Esophagus squamous epithelium (tissue), 5 donors: Measurements from ENCODE around the gene GPR183. TPM values are rescaled to one million over a fixed set of nuclear protein-coding genes. Genes with fewer than 3 reads are reported as not detected.

Experiments used
- DNase-seq: peaks from one replicate; lab custom pipeline; 2025; lab: John Stamatoyannopoulos, UW
- H3K27ac ChIP-seq, 4 donors: fragments of 200-600 bp; sonication (generic); one replicate each; pipeline ENCODE4 v1.5.1; 2016 to 2019; ENCODE audit warnings: mild to moderate bottlenecking in 1 of 4
- H3K27me3 ChIP-seq, 4 donors: fragments of 200-600 bp; sonication (generic); 1 replicate in 3 of 4; 2 replicates in 1 of 4; pipeline versions ENCODE4 v1.5.1 to v1.6.0; 2017 to 2021; ENCODE audit warnings: antibody characterized with exemption in 1 of 4
- H3K36me3 ChIP-seq, 3 donors: fragments of 200-600 bp; sonication (generic); one replicate each; pipeline ENCODE4 v1.5.1; 2016 to 2019
- H3K4me1 ChIP-seq, 3 donors: fragments of 200-600 bp; sonication (generic); one replicate each; pipeline ENCODE4 v1.5.1; 2017 to 2019
- H3K4me3 ChIP-seq, 4 donors: fragments of 200-600 bp; sonication (generic); 1 replicate in 3 of 4; 2 replicates in 1 of 4; pipeline ENCODE4 v1.5.1; 2016 to 2019; ENCODE audit warnings: mild to moderate bottlenecking in 2 of 4, moderate library complexity in 1 of 4
- H3K9me3 ChIP-seq, 3 donors: fragments of 200-600 bp; sonication (generic); one replicate each; pipeline ENCODE4 v1.5.1; 2016 to 2019
- CTCF ChIP-seq, 6 experiments: fragments of 450-650 bp in 4 of 6; fragments of 200-600 bp in 2 of 6; sonication (generic) in 2 of 6; IDR thresholded peaks; one replicate each; pipeline ENCODE4 v1.5.1; 2016 to 2019; ENCODE audit warnings: antibody characterized with exemption in 6 of 6, mild to moderate bottlenecking in 4 of 6, moderate library complexity in 4 of 6
- POLR2A ChIP-seq, 4 donors: fragments of 450-650 bp; IDR thresholded peaks; one replicate each; pipeline ENCODE4 v1.6.1; 2017; ENCODE audit warnings: antibody characterized with exemption in 4 of 4, mild to moderate bottlenecking in 4 of 4, moderate library complexity in 3 of 4
- WGBS, 2 donors: methylation state at CpG; one replicate each; pipeline ENCODE4 v1.1.5; 2018; 5-methylcytosine and 5-hydroxymethylcytosine counted together
- intact Hi-C: fragments of 100-400 bp; cut with DNase I; formaldehyde crosslinking; loops from one replicate; pipeline ENCODE4 v1.15.0; 2022
- total RNA-seq, 4 donors: library from RNA; depleted of rRNA; stranded (reverse); fragments of >200 nt; gene quantifications; one replicate each; pipeline ENCODE4 v1.1.0, GENCODE V29; 2016
- donor health status: DM: yes; HTN: yes; CAD: no.

The GPR183 gene
- total RNA-seq, 4 donors from 2014 or later: 0.53 to 9.5 (median 3.2) TPM

GRCh38 chr13:99332456-99332855 is 25.3 kb upstream of the GPR183 start:
- Histone ChIP-seq H3K36me3 (peaks cover 0 to 68% (median 0%) of the 10 kb centered on the region in 3 donors), H3K4me3 (no peak overlapping the region), H3K4me1 (no peaks in the 10 kb centered on the region), H3K27me3 (no peaks in the 10 kb centered on the region), H3K9me3 (no peaks in the 10 kb centered on the region), H3K27ac (no peak overlapping the region)
- no peak for DNase-seq
- TF ChIP-seq CTCF (IDR thresholded peaks at IDR 0.05) (no peak), POLR2A (IDR thresholded peaks at IDR 0.05) (no peak)
- intact Hi-C loops: no loop called here
- WGBS, 2 donors: 80 to 89% methylated on average over 9 of the region's 9 CpGs

- H3K4me3 ChIP-seq: no peak overlapping the region
- no peak for TF ChIP-seq POLR2A (IDR thresholded peaks at IDR 0.05)
- no peak for TF ChIP-seq CTCF (IDR thresholded peaks at IDR 0.05)
- H3K36me3 ChIP-seq: peaks cover 0 to 67% (median 0%) of the 10 kb centered on the region in 3 donors
- intact Hi-C loops: no loop called here
- no peaks in the 10 kb centered on the region for H3K9me3 ChIP-seq
- no peaks in the 10 kb centered on the region for H3K27me3 ChIP-seq
- WGBS, 2 donors: 84 to 87% methylated on average over 5 of the region's 5 CpGs
- DNase-seq: no peak
- no peak overlapping the region for H3K27ac ChIP-seq
- H3K4me1 ChIP-seq: no peaks in the 10 kb centered on the region
Observed at GRCh38 chr13:99331881-99332293, 24.7 kb upstream of the GPR183 start.

GRCh38 chr13:99330942-99331341 is 23.7 kb upstream of the GPR183 start:
- intact Hi-C loops: no loop called here
- H3K4me1 ChIP-seq: no peaks in the 10 kb centered on the region
- peaks cover 0 to 59% (median 0%) of the 10 kb centered on the region in 3 donors for H3K36me3 ChIP-seq
- no peaks in the 10 kb centered on the region for H3K27me3 ChIP-seq
- H3K9me3 ChIP-seq: no peaks in the 10 kb centered on the region
- no peak for DNase-seq
- TF ChIP-seq POLR2A (IDR thresholded peaks at IDR 0.05) (no peak), CTCF (IDR thresholded peaks at IDR 0.05) (no peak)
- 69% methylated on average over 6 of the region's 6 CpGs for WGBS, 2 donors
- H3K4me3 ChIP-seq: no peak overlapping the region
- H3K27ac ChIP-seq: no peak overlapping the region

GRCh38 chr13:99329477-99329876 is 22.3 kb upstream of the GPR183 start:
- H3K36me3 ChIP-seq: peaks cover 0 to 61% (median 0%) of the 10 kb centered on the region in 3 donors
- no peak overlapping the region for H3K4me3 ChIP-seq
- no peak overlapping the region for H3K27ac ChIP-seq
- intact Hi-C loops: no loop called here
- H3K4me1 ChIP-seq: peaks cover 0 to 4% (median 0%) of the 10 kb centered on the region in 3 donors
- 88 to 100% methylated on average over 1 of the region's 1 CpG for WGBS, 2 donors
- no peaks in the 10 kb centered on the region for H3K27me3 ChIP-seq
- TF ChIP-seq POLR2A (IDR thresholded peaks at IDR 0.05): no peak
- no peak for TF ChIP-seq CTCF (IDR thresholded peaks at IDR 0.05)
- DNase-seq: no peak
- H3K9me3 ChIP-seq: no peaks in the 10 kb centered on the region

- Histone ChIP-seq H3K27ac (no peak overlapping the region), H3K27me3 (no peaks in the 10 kb centered on the region), H3K4me3 (no peak overlapping the region), H3K9me3 (no peaks in the 10 kb centered on the region), H3K4me1 (peaks cover 0 to 13% (median 2%) of the 10 kb centered on the region in 3 donors), H3K36me3 (peaks cover 0 to 66% (median 0%) of the 10 kb centered on the region in 3 donors)
- DNase-seq: no peak
- 97 to 100% methylated on average over 2 of the region's 2 CpGs for WGBS, 2 donors
- intact Hi-C loops: no loop called here
- TF ChIP-seq POLR2A (IDR thresholded peaks at IDR 0.05) (no peak), CTCF (IDR thresholded peaks at IDR 0.05) (no peak)
Observed at GRCh38 chr13:99327761-99328160, 20.6 kb upstream of the GPR183 start.
